GM18517 (cell line): Measurements from ENCODE around the gene SLC36A4.
"Not testable (repeated sequence)": the region's sequence is repeated elsewhere in the genome, so short reads cannot be mapped to it uniquely, and the experiment has no call there.

Experiments used
- ATAC-seq: cut with Tn5 transposase; IDR thresholded peaks from one replicate; pipeline ENCODE4 v1.9.1; 2021; ENCODE audit warnings: mild to moderate bottlenecking, moderate library complexity; ENCODE audit not compliant: unreplicated experiment

Gene SLC36A4

GRCh38 chr11:93123351-93123898 lies 74.4 kb downstream of the SLC36A4 start:
- ATAC-seq, result no peak

DNA sequence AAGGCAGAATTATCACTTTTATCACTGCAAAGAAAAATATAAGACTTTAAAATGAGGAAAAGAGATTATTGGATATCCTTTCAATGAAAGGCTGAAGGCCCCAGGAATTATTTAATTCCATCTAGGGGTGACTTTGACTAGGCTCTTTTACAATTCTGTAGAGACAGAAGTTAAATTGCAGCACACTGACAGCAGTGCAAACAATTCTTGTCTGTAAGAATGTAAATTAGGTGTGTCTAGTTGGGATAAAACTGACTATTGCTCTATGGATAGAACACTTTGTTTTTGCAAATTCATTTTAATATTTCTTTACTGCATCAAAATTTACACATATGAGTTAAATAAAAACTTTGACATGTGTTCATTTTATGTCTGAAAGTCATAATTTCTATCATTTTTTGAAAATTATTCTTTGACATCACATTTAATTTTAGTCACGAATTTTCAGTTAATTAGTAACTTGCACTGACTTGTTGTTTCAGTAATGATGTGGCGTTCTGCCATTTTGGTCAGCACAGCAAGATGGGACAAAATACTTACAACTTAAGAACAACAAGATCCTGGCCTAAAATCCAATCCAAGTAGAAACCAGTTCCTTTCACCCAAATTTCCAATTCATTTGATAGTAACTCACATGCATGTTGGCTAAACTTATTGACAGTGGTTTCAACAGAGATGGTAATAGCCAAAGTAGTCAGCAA lies 75.1 kb downstream of the SLC36A4 start:
- no peak for ATAC-seq

DNA sequence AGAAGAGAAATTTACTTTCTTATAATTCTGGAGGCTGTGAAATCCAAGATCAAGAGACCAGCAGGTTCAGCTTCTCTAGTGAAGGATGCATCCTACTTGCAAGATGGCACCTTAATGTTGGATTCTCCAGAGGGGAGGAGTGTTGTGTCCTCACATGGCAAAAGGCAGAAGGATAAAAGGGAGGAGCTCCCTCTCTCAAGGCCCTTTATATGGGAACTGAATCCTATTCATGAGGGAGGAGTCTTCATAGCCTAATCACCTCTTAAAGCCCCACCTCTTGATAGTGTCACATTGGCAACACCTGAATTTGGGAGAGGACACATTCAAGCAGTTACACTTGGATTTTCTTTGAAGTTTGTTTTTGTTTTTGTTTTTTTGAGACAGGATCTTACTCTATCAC lies 79.5 kb downstream of the SLC36A4 start:
- ATAC-seq, result no peak

GRCh38 chr11:93117565-93117964 lies 80.2 kb downstream of the SLC36A4 start:
- no peak for ATAC-seq

DNA sequence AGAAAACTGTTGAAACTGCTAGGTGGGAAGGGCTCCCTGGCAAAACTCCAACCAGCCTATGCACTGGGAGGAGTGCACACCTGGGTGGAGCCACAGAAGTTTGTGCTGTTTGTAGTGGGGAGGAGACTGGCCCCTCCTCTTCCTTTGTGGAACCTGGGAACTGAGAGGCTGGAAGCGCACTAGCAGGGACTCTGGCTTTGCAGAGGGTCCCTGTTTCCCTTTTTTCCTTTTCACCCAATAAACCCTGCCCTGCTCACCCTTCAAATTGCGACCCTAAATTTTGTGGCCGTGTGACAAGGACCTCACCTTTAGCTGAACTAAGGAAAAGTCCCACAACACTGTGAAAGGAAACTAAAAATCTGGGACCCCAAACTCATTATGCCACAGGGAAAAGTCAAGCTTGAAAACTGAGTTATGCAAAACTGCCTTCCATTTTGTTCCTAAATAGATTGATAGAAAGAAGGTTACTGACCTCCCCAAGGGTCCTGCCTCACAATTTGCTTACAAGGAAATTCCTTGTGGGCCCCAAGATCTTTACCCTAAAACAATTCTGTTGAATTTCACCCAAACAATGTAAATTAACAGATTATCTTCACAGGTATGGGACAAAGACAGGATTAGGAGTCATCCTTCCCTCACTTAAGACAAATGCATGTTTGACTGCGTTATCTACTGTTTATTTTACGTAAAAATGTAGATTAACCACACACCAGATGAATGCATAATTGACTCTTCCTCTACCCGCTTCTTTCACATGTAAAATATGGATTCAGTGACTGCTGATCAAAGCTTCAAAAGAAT lies 81.0 kb downstream of the SLC36A4 start:
- ATAC-seq, result no peak

GRCh38 chr11:93114304-93114703 lies 83.5 kb downstream of the SLC36A4 start:
- ATAC-seq, result no peak

DNA sequence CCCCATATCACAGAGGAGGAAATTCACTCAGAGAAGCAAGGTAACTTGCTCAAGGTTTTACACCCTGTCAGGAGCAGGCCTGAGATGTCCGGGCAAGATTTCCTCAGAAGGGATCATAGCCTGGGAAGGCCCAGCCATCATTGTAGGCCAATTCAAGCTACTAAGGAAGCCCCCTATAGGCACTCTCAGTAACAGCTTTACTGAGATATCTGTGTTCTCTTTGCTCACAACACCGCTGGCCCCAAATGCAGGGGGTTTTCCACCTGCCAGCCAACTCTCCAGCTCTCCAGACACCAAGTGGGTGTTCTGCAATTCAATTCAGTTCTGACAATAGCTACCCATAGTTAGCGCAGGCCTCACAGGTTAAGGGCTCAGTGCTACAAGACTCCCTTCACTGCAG lies 84.0 kb downstream of the SLC36A4 start:
- ATAC-seq, result no peak

GRCh38 chr11:93111147-93111546 lies 86.6 kb downstream of the SLC36A4 start:
- ATAC-seq, result not testable (repeated sequence)

DNA sequence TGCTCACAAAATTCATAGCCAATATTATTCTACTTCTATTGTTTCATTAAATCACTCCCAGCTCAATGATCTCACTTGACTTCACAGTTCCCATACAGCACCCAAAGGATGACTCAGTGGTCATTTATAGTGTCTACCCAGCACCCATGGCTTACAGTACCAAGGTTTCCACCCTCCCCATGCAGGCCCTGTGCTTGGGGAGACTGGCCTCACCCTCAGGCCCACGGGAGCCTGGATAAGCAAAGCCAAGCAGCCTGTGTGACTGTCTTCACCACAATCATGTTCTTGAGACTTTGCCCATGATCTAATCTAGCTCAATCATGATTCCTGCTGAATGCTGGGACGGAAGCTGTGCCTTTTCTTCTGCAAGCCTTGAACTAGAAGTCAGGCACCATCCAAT lies 97.6 kb downstream of the SLC36A4 start:
- no peak for ATAC-seq

GRCh38 chr11:93099806-93100205 lies 98.0 kb downstream of the SLC36A4 start:
- no peak for ATAC-seq
